ENCODE data around the gene DSTN. TPM values are rescaled to one million over a fixed set of nuclear protein-coding genes. Genes with fewer than 3 reads are reported as not detected.

The DSTN gene
- total and polyA plus RNA-seq, 2 experiments from 2014 or later = 162 to 459 TPM

DNA sequence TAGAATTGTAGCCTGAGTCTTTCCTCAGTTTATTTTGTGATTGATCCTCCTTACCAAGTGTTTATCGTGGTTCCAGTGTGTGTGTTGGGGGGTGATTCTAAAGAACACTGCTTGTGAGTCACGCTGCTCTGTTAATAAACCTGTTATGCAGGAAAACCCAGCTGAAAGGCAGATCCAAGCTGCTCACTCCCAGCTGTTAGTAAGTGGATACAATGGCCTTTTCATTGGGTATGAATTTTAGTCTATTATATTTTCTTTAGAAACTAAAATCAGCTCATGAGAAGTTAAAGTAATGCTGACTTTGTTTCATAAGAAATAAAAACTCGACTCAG is 12.2 kb upstream of the DSTN start:
- peaks cover 3% of the 10 kb centered on the region for H3K27me3 Mint-ChIP-seq (ENCODE audit: insufficient read depth, low read depth, poor library complexity)
- ATAC-seq = peak; percentile 45
- Histone ChIP-seq H3K4me1 (ENCODE audit: insufficient read depth) (peaks cover 26% of the 10 kb centered on the region), H2AFZ (peak overlapping the region; percentile 96), H3F3A (replicated peaks; ENCODE audit: low read depth) (no peaks in the 10 kb centered on the region), H3K79me2 (replicated peaks; ENCODE audit: insufficient read depth) (no peaks in the 10 kb centered on the region), H3K27me3 (ENCODE audit: insufficient read depth) (no peaks in the 10 kb centered on the region), H3K9me2 (ENCODE audit: insufficient read depth) (peaks cover 11% of the 10 kb centered on the region; the same call in 1 of the 2 replicates), H3K27ac (ENCODE audit: low read depth) (peak overlapping the region; percentile 84), H3K4me3 (no peak overlapping the region), H4K20me1 (replicated peaks; ENCODE audit: insufficient read depth) (no peaks in the 10 kb centered on the region), H3K36me3 (ENCODE audit: insufficient read depth) (no peaks in the 10 kb centered on the region), H3K4me2 (peak overlapping the region; percentile 63)
- no peaks in the 10 kb centered on the region; the same call in 2 of the 3 replicates for H3K9me3 Mint-ChIP-seq
- TF ChIP-seq STAT1 (IDR thresholded peaks at IDR 0.05; ENCODE audit: unreplicated experiment) (no peak), POLR2AphosphoS5 (IDR thresholded peaks at IDR 0.05; ENCODE audit: low read depth) (no peak), ZNF114 (CRISPR knock-in tag; IDR thresholded peaks at IDR 0.05) (no peak), ZNF331 (CRISPR knock-in tag; IDR thresholded peaks at IDR 0.05; ENCODE audit: low read depth) (no peak), NANOG (IDR thresholded peaks at IDR 0.05; ENCODE audit: borderline replicate concordance) (no peak), JUNB (IDR thresholded peaks at IDR 0.05; ENCODE audit: unreplicated experiment) (no peak)
- TF ChIP-seq, protein P1, sequence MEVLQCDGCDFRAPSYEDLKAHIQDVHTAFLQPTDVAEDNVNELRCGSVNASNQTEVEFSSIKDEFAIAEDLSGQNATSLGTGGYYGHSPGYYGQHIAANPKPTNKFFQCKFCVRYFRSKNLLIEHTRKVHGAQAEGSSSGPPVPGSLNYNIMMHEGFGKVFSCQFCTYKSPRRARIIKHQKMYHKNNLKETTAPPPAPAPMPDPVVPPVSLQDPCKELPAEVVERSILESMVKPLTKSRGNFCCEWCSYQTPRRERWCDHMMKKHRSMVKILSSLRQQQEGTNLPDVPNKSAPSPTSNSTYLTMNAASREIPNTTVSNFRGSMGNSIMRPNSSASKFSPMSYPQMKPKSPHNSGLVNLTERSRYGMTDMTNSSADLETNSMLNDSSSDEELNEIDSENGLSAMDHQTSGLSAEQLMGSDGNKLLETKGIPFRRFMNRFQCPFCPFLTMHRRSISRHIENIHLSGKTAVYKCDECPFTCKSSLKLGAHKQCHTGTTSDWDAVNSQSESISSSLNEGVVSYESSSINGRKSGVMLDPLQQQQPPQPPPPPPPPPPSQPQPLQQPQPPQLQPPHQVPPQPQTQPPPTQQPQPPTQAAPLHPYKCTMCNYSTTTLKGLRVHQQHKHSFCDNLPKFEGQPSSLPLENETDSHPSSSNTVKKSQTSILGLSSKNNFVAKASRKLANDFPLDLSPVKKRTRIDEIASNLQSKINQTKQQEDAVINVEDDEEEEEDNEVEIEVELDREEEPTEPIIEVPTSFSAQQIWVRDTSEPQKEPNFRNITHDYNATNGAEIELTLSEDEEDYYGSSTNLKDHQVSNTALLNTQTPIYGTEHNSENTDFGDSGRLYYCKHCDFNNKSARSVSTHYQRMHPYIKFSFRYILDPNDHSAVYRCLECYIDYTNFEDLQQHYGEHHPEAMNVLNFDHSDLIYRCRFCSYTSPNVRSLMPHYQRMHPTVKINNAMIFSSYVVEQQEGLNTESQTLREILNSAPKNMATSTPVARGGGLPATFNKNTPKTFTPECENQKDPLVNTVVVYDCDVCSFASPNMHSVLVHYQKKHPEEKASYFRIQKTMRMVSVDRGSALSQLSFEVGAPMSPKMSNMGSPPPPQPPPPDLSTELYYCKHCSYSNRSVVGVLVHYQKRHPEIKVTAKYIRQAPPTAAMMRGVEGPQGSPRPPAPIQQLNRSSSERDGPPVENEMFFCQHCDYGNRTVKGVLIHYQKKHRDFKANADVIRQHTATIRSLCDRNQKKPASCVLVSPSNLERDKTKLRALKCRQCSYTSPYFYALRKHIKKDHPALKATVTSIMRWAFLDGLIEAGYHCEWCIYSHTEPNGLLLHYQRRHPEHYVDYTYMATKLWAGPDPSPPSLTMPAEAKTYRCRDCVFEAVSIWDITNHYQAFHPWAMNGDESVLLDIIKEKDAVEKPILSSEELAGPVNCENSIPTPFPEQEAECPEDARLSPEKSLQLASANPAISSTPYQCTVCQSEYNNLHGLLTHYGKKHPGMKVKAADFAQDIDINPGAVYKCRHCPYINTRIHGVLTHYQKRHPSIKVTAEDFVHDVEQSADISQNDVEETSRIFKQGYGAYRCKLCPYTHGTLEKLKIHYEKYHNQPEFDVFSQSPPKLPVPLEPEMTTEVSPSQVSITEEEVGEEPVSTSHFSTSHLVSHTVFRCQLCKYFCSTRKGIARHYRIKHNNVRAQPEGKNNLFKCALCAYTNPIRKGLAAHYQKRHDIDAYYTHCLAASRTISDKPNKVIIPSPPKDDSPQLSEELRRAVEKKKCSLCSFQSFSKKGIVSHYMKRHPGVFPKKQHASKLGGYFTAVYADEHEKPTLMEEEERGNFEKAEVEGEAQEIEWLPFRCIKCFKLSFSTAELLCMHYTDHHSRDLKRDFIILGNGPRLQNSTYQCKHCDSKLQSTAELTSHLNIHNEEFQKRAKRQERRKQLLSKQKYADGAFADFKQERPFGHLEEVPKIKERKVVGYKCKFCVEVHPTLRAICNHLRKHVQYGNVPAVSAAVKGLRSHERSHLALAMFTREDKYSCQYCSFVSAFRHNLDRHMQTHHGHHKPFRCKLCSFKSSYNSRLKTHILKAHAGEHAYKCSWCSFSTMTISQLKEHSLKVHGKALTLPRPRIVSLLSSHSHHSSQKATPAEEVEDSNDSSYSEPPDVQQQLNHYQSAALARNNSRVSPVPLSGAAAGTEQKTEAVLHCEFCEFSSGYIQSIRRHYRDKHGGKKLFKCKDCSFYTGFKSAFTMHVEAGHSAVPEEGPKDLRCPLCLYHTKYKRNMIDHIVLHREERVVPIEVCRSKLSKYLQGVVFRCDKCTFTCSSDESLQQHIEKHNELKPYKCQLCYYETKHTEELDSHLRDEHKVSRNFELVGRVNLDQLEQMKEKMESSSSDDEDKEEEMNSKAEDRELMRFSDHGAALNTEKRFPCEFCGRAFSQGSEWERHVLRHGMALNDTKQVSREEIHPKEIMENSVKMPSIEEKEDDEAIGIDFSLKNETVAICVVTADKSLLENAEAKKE (CRISPR knock-in tag; IDR thresholded peaks at IDR 0.05) = no peak
- TF ChIP-seq, protein P2, sequence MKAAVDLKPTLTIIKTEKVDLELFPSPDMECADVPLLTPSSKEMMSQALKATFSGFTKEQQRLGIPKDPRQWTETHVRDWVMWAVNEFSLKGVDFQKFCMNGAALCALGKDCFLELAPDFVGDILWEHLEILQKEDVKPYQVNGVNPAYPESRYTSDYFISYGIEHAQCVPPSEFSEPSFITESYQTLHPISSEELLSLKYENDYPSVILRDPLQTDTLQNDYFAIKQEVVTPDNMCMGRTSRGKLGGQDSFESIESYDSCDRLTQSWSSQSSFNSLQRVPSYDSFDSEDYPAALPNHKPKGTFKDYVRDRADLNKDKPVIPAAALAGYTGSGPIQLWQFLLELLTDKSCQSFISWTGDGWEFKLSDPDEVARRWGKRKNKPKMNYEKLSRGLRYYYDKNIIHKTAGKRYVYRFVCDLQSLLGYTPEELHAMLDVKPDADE (IDR thresholded peaks at IDR 0.05) = no peak
- H3K27ac Mint-ChIP-seq = peak overlapping the region; percentile 80
- DNase-seq (ENCODE audit: low spot score) = no peak
- peaks cover 24% of the 10 kb centered on the region for H3K4me1 Mint-ChIP-seq
- H3K36me3 Mint-ChIP-seq (ENCODE audit: low read depth) = no peaks in the 10 kb centered on the region
- no peak overlapping the region for H3K4me3 Mint-ChIP-seq

All from GM23338 (cell line).